HG02759 (cell line): Measurements from ENCODE around the gene NINL.
"Not testable (repeated sequence)": the region's sequence is repeated elsewhere in the genome, so short reads cannot be mapped to it uniquely, and the experiment has no call there.

Source experiments
- ATAC-seq: cut with Tn5 transposase; IDR thresholded peaks from one replicate; pipeline ENCODE4 v1.9.1; 2021; ENCODE audit warnings: mild to moderate bottlenecking, moderate library complexity; ENCODE audit not compliant: unreplicated experiment

Gene NINL

GRCh38 chr20:25592135-25592852 is 7.0 kb upstream of the NINL start:
- ATAC-seq, result no peak

- not testable (repeated sequence) for ATAC-seq
These were observed 5.4 kb upstream of the NINL start for GRCh38 chr20:25590778-25591177.

GRCh38 chr20:25588491-25588890 is 3.2 kb upstream of the NINL start:
- no peak for ATAC-seq

- ATAC-seq, result no peak
These were observed 2.2 kb upstream of the NINL start for GRCh38 chr20:25587536-25587935.

GRCh38 chr20:25586877-25587276 is 1.5 kb upstream of the NINL start:
- no peak for ATAC-seq

GRCh38 chr20:25583607-25584006 is 1.7 kb downstream of the NINL start:
- ATAC-seq, result not testable (repeated sequence)

GRCh38 chr20:25580711-25581110 is 4.6 kb downstream of the NINL start:
- no peak for ATAC-seq

GRCh38 chr20:25579081-25579770 is 6.1 kb downstream of the NINL start:
- ATAC-seq, result no peak

GRCh38 chr20:25576783-25577530 is 8.4 kb downstream of the NINL start:
- ATAC-seq, result no peak

GRCh38 chr20:25574411-25574810 is 10.9 kb downstream of the NINL start:
- no peak for ATAC-seq

- no peak for ATAC-seq
These were observed 11.8 kb downstream of the NINL start for GRCh38 chr20:25573288-25574251.

GRCh38 chr20:25571817-25572216 is 13.5 kb downstream of the NINL start:
- no peak for ATAC-seq

- ATAC-seq, result no peak
These were observed 14.1 kb downstream of the NINL start for GRCh38 chr20:25571240-25571639.

GRCh38 chr20:25570148-25570530 is 15.2 kb downstream of the NINL start:
- no peak for ATAC-seq

GRCh38 chr20:25567286-25567685 is 18.0 kb downstream of the NINL start:
- no peak for ATAC-seq

GRCh38 chr20:25566821-25567220 is 18.5 kb downstream of the NINL start:
- no peak for ATAC-seq

GRCh38 chr20:25565578-25566157 is 19.7 kb downstream of the NINL start:
- no peak for ATAC-seq

- ATAC-seq, result no peak
These were observed 21.5 kb downstream of the NINL start for GRCh38 chr20:25563876-25564275.

GRCh38 chr20:25563362-25563761 is 22.0 kb downstream of the NINL start:
- ATAC-seq, result no peak

- ATAC-seq, result not testable (repeated sequence)
These were observed 23.6 kb downstream of the NINL start for GRCh38 chr20:25561771-25562170.
